Parathyroid adenoma (tissue), 2 donors: Measurements from ENCODE around the gene KRT40.

Experiments
- H2AFZ ChIP-seq: fragments of 300-600 bp; sonication (generic); one replicate; pipeline ENCODE4 v1.7.0; 2017; ENCODE audit warnings: antibody characterized with exemption, mild to moderate bottlenecking
- H3K27ac ChIP-seq: fragments of 300-600 bp; sonication (generic); one replicate; pipeline ENCODE4 v1.7.0; 2017
- H3K27me3 ChIP-seq: fragments of 300-600 bp; sonication (generic); one replicate; pipeline ENCODE4 v1.7.0; 2017; ENCODE audit warnings: low read length; ENCODE audit not compliant: control insufficient read depth, insufficient read depth
- H3K36me3 ChIP-seq: fragments of 300-600 bp; sonication (generic); one replicate; pipeline ENCODE4 v1.7.0; 2017; ENCODE audit warnings: low read length; ENCODE audit not compliant: control insufficient read depth, insufficient read depth
- H3K4me1 ChIP-seq: fragments of 300-600 bp; sonication (generic); one replicate; pipeline ENCODE4 v1.7.0; 2017; ENCODE audit warnings: control low read depth
- H3K4me2 ChIP-seq: fragments of 300-600 bp; sonication (generic); one replicate; pipeline ENCODE4 v1.7.0; 2017; ENCODE audit warnings: low read length
- H3K4me3 ChIP-seq: fragments of 300-600 bp; sonication (generic); one replicate; pipeline ENCODE4 v1.7.0; 2017; ENCODE audit warnings: low read depth, low read length
- H3K79me2 ChIP-seq: fragments of 300-600 bp; sonication (generic); one replicate; pipeline ENCODE4 v1.7.0; 2017; ENCODE audit warnings: control low read depth
- H3K9ac ChIP-seq: fragments of 300-600 bp; sonication (generic); one replicate; pipeline ENCODE4 v1.7.0; 2017; ENCODE audit warnings: mild to moderate bottlenecking
- H3K9me3 ChIP-seq: fragments of 300-600 bp; sonication (generic); one replicate; pipeline ENCODE4 v1.7.0; 2017; ENCODE audit warnings: low read length; ENCODE audit not compliant: control insufficient read depth
- CTCF ChIP-seq: fragments of 300-600 bp; sonication (generic); IDR thresholded peaks from one replicate; pipeline ENCODE4 v1.7.0; 2017; ENCODE audit warnings: antibody characterized with exemption, mild to moderate bottlenecking
- donor health status: primary hyperparathyroidism.

KRT40 gene

GRCh38 chr17:40947929-40948328, 36.2 kb downstream of the KRT40 start:
- Histone ChIP-seq H3K9ac (no peak overlapping the region), H3K4me1 (no peaks in the 10 kb centered on the region), H3K27ac (no peak overlapping the region), H3K4me2 (no peak overlapping the region), H3K27me3 (no peaks in the 10 kb centered on the region), H2AFZ (no peak overlapping the region), H3K4me3 (no peak overlapping the region), H3K9me3 (no peaks in the 10 kb centered on the region), H3K79me2 (no peaks in the 10 kb centered on the region), H3K36me3 (no peaks in the 10 kb centered on the region)
- TF ChIP-seq CTCF: no peak

- Histone ChIP-seq H2AFZ (no peak overlapping the region), H3K4me3 (no peak overlapping the region), H3K9me3 (no peaks in the 10 kb centered on the region), H3K27me3 (no peaks in the 10 kb centered on the region), H3K79me2 (no peaks in the 10 kb centered on the region), H3K27ac (no peak overlapping the region), H3K4me1 (no peaks in the 10 kb centered on the region), H3K36me3 (no peaks in the 10 kb centered on the region), H3K4me2 (no peak overlapping the region), H3K9ac (no peak overlapping the region)
- TF ChIP-seq CTCF: no peak
Observed at GRCh38 chr17:40945414-40945813, 38.7 kb downstream of the KRT40 start.

- no peaks in the 10 kb centered on the region for H3K4me1 ChIP-seq
- no peak for TF ChIP-seq CTCF
- no peak overlapping the region for H2AFZ ChIP-seq
- H3K9ac ChIP-seq: no peak overlapping the region
- no peak overlapping the region for H3K4me2 ChIP-seq
- no peaks in the 10 kb centered on the region for H3K36me3 ChIP-seq
- H3K4me3 ChIP-seq: no peak overlapping the region
- H3K27me3 ChIP-seq: no peaks in the 10 kb centered on the region
- H3K79me2 ChIP-seq: no peaks in the 10 kb centered on the region
- no peaks in the 10 kb centered on the region for H3K9me3 ChIP-seq
- no peak overlapping the region for H3K27ac ChIP-seq
Observed at GRCh38 chr17:40944531-40944930, 39.6 kb downstream of the KRT40 start.

GRCh38 chr17:40942553-40942952, 41.6 kb downstream of the KRT40 start:
- no peaks in the 10 kb centered on the region for H3K4me1 ChIP-seq
- no peaks in the 10 kb centered on the region for H3K79me2 ChIP-seq
- H3K4me3 ChIP-seq: no peak overlapping the region
- H3K27ac ChIP-seq: no peak overlapping the region
- H3K36me3 ChIP-seq: no peaks in the 10 kb centered on the region
- no peak for TF ChIP-seq CTCF
- no peak overlapping the region for H3K9ac ChIP-seq
- no peak overlapping the region for H2AFZ ChIP-seq
- no peak overlapping the region for H3K4me2 ChIP-seq
- H3K27me3 ChIP-seq: no peaks in the 10 kb centered on the region
- no peaks in the 10 kb centered on the region for H3K9me3 ChIP-seq

- no peak for TF ChIP-seq CTCF
- no peak overlapping the region for H2AFZ ChIP-seq
Observed at GRCh38 chr17:40940266-40940665, 43.9 kb downstream of the KRT40 start.

More at GRCh38 chr17:40940266-40940665, 43.9 kb downstream of the KRT40 start:
- Histone ChIP-seq H3K4me2 (no peak overlapping the region), H3K4me1 (no peaks in the 10 kb centered on the region), H3K79me2 (no peaks in the 10 kb centered on the region), H3K9me3 (no peaks in the 10 kb centered on the region), H3K9ac (no peak overlapping the region), H3K27ac (no peak overlapping the region), H3K27me3 (no peaks in the 10 kb centered on the region), H3K36me3 (no peaks in the 10 kb centered on the region), H3K4me3 (no peak overlapping the region)
